Cardiac muscle cell (in vitro differentiated cells and primary cell): ENCODE results near the gene PPM1F. TPM values are rescaled to one million over a fixed set of nuclear protein-coding genes. Genes with fewer than 3 reads are reported as not detected.
"Not testable (repeated sequence)": the region's sequence is repeated elsewhere in the genome, so short reads cannot be mapped to it uniquely, and the experiment has no call there.

Experiments
- DNase-seq, 2 donors: peaks; one replicate each; pipeline versions ENCODE4 v3.0.0 to v3.0.0-alpha.2; 2010 to 2017; ENCODE audit warnings: low read depth in 1 of 2, low spot score in 1 of 2
- H3K27ac ChIP-seq: fragments of 200-600 bp; sonication (generic); 2 replicates; pipeline ENCODE4 v1.5.1; 2016
- H3K27me3 ChIP-seq: fragments of 200-600 bp; sonication (generic); 2 replicates; pipeline ENCODE4 v1.6.0; 2016; ENCODE audit warnings: control low read depth
- H3K36me3 ChIP-seq: fragments of 200-600 bp; sonication (generic); 2 replicates; pipeline ENCODE4 v1.5.1; 2016; ENCODE audit warnings: control low read depth
- H3K4me1 ChIP-seq: fragments of 200-600 bp; sonication (generic); 2 replicates; pipeline ENCODE4 v1.8.1; 2017; ENCODE audit warnings: low read depth, mild to moderate bottlenecking, mixed run types
- H3K4me3 ChIP-seq: fragments of 200-600 bp; sonication (generic); 2 replicates; pipeline ENCODE4 v1.5.1; 2016; ENCODE audit warnings: mild to moderate bottlenecking
- H3K9me3 ChIP-seq: fragments of 200-600 bp; sonication (generic); 2 replicates; pipeline ENCODE4 v1.5.1; 2017; ENCODE audit warnings: low read depth, mild to moderate bottlenecking, control low read depth
- CTCF ChIP-seq: IDR thresholded peaks from 2 replicates; pipeline ENCODE4 v1.5.1; 2012; ENCODE audit warnings: low read depth, mild to moderate bottlenecking, low read length
- polyA plus RNA-seq: library from polyadenylated mRNA; unstranded; fragments of >200 nt; fragmentation: Nextera tagmentation; extraction: Ambion mirVana; gene quantifications from 2 replicates; pipeline ENCODE4 v1.2.1, GENCODE V29; 2016
- total RNA-seq: library from RNA; depleted of rRNA; stranded (reverse); fragments of >200 nt; gene quantifications from 2 replicates; pipeline ENCODE4 v1.2.3, GENCODE V29; 2016

PPM1F gene
- total and polyA plus RNA-seq, 2 experiments from 2014 or later, result 24.4 to 49.8 TPM

GRCh38 chr22:21915624-21916308 is 36.9 kb downstream of the PPM1F start:
- no peaks in the 10 kb centered on the region for H3K27me3 ChIP-seq
- no peak overlapping the region for H3K4me3 ChIP-seq
- TF ChIP-seq CTCF, result no peak
- H3K4me1 ChIP-seq, result peaks cover 12% of the 10 kb centered on the region
- no peak overlapping the region for H3K27ac ChIP-seq
- H3K9me3 ChIP-seq, result no peaks in the 10 kb centered on the region
- no peak for DNase-seq
- H3K36me3 ChIP-seq, result no peaks in the 10 kb centered on the region

- not testable (repeated sequence) for DNase-seq, H3K9me3 ChIP-seq, H3K36me3 ChIP-seq, H3K27ac ChIP-seq, H3K27me3 ChIP-seq, H3K4me3 ChIP-seq
- peaks cover 12% of the 10 kb centered on the region for H3K4me1 ChIP-seq
Observed at GRCh38 chr22:21914033-21914642, 38.5 kb downstream of the PPM1F start.

- not testable (repeated sequence) for DNase-seq, H3K9me3 ChIP-seq
Observed at GRCh38 chr22:21910367-21910766, 42.3 kb downstream of the PPM1F start.

GRCh38 chr22:21909871-21910270 is 42.8 kb downstream of the PPM1F start:
- Histone ChIP-seq H3K4me3 (no peak overlapping the region), H3K9me3 (no peaks in the 10 kb centered on the region), H3K27me3 (no peaks in the 10 kb centered on the region), H3K27ac (no peak overlapping the region), H3K4me1 (no peaks in the 10 kb centered on the region), H3K36me3 (no peaks in the 10 kb centered on the region)
- TF ChIP-seq CTCF, result no peak
- no peak for DNase-seq

More at GRCh38 chr22:21910367-21910766, 42.3 kb downstream of the PPM1F start:
- H3K36me3 ChIP-seq, H3K4me1 ChIP-seq, H3K4me3 ChIP-seq, H3K27me3 ChIP-seq, H3K27ac ChIP-seq: not testable (repeated sequence)

GRCh38 chr22:21907638-21908522 is 44.8 kb downstream of the PPM1F start:
- Histone ChIP-seq H3K9me3 (no peaks in the 10 kb centered on the region), H3K4me1 (no peaks in the 10 kb centered on the region), H3K27ac (no peak overlapping the region), H3K4me3 (no peak overlapping the region), H3K36me3 (no peaks in the 10 kb centered on the region), H3K27me3 (no peaks in the 10 kb centered on the region)
- DNase-seq, result no peak
- TF ChIP-seq CTCF, result no peak

GRCh38 chr22:21905234-21905633 is 47.4 kb downstream of the PPM1F start:
- not testable (repeated sequence) for DNase-seq

More at GRCh38 chr22:21905234-21905633, 47.4 kb downstream of the PPM1F start:
- H3K9me3 ChIP-seq, H3K27me3 ChIP-seq, H3K27ac ChIP-seq, H3K36me3 ChIP-seq, H3K4me3 ChIP-seq, H3K4me1 ChIP-seq: not testable (repeated sequence)
